AG08395 (cell line): Measurements from ENCODE around the gene B4GALNT2.
A peak's percentile ranks its signal among the peaks of the same experiment; 100 is the strongest.
"Not testable (repeated sequence)": the region's sequence is repeated elsewhere in the genome, so short reads cannot be mapped to it uniquely, and the experiment has no call there.

Experiments used
- DNase-seq: peaks from one replicate; pipeline ENCODE4 v3.0.0; 2012; ENCODE audit warnings: mixed read lengths, low spot score

Gene B4GALNT2, protein sequence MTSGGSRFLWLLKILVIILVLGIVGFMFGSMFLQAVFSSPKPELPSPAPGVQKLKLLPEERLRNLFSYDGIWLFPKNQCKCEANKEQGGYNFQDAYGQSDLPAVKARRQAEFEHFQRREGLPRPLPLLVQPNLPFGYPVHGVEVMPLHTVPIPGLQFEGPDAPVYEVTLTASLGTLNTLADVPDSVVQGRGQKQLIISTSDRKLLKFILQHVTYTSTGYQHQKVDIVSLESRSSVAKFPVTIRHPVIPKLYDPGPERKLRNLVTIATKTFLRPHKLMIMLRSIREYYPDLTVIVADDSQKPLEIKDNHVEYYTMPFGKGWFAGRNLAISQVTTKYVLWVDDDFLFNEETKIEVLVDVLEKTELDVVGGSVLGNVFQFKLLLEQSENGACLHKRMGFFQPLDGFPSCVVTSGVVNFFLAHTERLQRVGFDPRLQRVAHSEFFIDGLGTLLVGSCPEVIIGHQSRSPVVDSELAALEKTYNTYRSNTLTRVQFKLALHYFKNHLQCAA

GRCh38 chr17:49132699-49133364 is at the start of gene B4GALNT2:
TSS of gene B4GALNT2 (plus strand) at chr17:49132769. CDS start at chr17:49132793, 24 bp downstream.
- peak; percentile 35 for DNase-seq

DNA sequence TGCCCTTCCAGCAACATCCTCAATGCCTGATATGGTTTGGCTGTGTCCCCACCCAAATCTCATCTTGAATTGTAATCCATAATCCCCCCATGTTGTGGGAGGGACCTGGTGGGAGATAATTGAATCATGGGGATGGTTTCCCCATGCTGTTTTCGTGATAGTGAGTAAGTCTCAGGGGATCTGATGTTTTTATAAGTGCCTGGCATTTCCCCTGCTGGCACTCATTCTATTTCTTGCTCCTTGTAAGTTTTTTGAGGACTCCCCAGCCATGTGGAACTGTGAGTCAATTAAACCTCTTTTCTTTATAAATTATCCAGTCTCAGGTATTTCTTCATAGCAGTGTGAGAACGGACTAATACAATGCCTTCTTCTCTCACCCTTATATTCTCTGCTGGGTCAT is 47.5 kb upstream of the B4GALNT2 start:
- not testable (repeated sequence) for DNase-seq

DNA sequence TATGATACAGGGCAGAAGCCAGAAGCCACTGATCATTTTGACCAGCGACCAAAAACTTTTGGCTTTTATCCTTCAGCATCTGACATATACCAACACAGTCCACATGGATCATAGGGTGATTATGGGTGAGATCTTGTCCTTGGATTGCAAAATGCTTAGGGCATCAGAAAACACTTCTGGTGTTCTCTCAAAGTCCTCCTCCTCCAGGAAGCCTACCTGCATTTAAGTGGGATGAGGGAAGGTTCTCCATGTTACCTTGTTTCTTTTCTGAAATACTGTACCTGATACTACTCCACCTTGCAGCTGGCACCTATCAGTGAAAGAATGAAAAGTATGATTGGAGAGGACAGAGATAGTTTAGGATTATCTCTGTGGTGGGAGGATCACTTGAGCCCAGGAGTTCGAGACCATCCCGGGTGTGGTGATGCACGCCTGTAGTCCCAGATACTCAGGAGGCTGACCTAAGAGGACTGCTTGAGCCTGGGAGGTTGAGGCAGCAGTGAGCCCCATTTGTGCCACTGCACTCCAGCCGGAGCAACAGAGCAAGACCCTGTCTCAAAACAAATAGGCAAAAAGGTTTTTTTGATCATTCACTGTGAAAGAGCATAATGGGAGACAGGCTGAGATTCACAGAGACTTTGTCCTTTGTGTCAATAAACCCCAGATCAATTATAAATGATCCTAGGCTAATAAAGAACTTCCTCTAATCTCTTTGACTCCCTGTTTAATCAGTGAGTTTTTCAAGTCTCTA is 46.8 kb upstream of the B4GALNT2 start:
- no peak for DNase-seq

GRCh38 chr17:49086316-49086605 is 46.3 kb upstream of the B4GALNT2 start:
- no peak for DNase-seq

GRCh38 chr17:49086649-49087048 is 45.9 kb upstream of the B4GALNT2 start:
- no peak for DNase-seq

- no peak for DNase-seq
These were observed 43.5 kb upstream of the B4GALNT2 start for GRCh38 chr17:49089094-49089493.

DNA sequence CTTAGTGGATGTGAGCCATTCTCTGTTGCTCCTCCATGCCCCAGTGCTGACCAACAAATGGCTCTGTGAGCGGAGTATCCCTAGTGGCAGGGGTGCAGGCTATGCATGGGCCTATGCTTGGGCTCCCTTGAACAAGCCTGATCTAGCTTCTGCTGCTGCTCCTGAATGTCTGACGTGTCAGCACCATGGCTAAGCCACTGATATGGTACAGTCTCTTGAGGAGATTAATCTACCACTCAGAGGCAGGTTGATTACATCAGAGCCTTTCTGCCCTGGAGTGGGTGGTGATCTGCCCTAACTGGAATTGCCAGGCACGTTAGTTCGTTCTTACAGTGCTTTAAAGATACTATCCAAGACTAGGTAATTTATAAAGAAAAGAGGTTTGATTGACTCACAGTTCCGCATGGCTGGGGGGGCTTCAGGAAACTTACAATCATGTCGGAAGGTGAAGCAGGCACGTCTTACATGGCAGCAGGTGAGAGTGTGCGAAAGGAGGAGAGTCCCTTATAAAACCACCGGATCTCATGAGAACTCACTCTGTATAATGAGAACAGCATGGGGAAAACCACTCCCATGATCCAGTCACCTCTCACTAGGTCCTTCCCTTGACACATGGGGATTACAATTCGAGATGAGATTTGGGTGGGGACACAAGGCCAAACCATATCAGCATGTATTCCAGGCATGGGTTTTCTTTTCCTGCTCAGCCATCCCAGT is 41.5 kb upstream of the B4GALNT2 start:
- no peak for DNase-seq

DNA sequence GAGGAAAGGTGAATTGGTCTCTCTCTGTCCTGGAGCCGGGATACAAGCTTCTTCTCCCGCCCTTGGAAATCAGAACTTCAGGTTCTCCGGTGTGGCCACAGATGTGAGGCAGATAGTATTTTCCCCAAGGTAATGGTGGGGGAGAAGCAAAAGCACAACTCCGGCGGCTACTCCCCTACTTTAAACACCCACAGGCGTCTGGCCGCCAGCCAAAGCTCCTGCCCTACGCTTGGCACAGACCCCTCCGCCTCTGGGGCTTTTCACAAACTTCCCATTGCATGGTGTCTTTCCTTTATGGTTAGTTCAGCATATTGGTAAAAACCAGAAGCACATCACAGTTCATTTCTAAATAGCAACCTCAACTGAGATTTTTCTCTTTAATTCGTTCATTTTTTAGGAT is 39.4 kb upstream of the B4GALNT2 start:
- DNase-seq = no peak

- no peak for DNase-seq
These were observed 32.0 kb upstream of the B4GALNT2 start for GRCh38 chr17:49100601-49101000.

GRCh38 chr17:49101054-49101534 is 31.5 kb upstream of the B4GALNT2 start:
- DNase-seq = no peak

GRCh38 chr17:49103360-49103759 is 29.2 kb upstream of the B4GALNT2 start:
- DNase-seq = not testable (repeated sequence)

DNA sequence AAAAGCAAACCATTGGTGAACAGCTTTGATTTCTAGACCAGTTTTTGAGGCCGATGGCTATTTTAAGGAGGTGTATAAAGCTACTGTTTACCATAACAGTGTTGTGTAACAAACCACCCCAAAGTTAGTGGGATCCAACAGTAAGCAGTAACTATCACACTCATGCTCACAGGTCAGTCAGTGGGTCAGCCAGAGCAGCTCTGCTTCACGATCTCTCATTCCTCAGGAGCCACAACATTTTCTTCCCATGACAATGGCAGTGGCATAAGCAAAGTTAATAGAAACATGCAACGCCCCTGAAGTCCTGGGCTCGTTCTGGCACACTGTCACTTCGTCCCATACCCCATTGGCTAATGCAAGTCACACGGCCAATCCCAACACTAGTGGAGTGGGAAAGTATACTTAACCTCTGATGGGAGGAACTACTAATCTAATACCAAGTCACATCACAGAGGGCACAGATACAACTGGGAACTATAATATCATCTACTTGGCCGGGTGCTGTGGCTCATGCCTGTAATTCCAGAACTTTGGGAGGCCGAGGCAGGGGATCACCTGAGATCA is 28.0 kb upstream of the B4GALNT2 start:
- peak; percentile 15 for DNase-seq

GRCh38 chr17:49106321-49107210 is 26.0 kb upstream of the B4GALNT2 start:
- DNase-seq = peak; percentile 40

DNA sequence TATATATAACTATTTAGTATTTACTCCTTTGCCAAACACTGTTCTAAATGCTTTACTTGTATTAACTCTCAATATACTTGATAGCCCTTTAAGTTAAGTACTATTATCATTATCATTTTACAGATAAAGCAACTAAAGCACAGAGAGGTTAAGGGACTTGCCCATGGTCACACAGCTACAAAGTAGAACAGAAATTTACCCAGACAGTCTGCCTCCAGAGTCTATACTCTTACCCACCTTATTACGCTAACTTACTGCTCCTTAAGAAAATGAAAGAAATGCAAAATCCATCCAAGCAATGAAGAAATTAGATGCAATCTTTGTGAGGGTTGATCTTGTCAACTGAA is 25.4 kb upstream of the B4GALNT2 start:
- DNase-seq = no peak

- peak; percentile 60 for DNase-seq
These were observed 24.3 kb upstream of the B4GALNT2 start for GRCh38 chr17:49108318-49108717.

DNA sequence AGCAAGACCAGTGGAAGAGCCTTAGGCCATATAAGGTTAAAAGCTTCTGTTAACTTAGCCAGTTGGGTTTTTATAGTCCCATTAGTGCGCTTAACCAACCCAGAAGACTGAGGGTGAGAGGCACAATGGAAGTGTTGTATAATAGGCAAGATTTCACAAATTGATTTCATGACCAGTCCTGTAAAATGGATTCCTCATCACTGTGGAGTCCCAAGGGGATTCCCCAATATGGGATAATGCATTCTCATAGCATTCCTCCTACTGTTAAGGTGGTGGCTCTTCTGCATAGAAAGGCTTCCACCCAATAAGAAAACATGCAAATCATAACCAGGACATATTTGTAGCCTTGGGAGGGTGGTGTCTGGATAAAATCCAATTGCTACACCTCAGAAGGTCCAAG is 22.1 kb upstream of the B4GALNT2 start:
- no peak for DNase-seq

DNA sequence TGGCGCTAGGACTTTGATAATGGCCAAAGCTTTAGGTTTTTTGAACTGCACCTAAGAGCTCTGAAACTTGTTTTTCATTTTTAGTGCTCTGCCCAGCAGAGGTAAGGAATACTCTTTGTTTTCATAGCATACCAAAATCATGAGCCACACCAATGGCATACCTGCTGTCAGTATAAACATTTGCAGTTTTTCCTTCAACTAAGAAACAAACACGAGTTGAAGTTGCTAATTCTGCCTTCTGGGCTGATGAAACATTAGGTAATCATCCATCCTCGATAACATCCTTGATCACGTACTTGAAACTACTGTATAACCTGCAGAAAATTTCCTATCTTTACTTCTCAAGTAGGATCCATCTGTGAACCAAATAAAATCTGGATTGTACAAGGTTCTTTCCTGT is 20.6 kb upstream of the B4GALNT2 start:
- DNase-seq = no peak

DNA sequence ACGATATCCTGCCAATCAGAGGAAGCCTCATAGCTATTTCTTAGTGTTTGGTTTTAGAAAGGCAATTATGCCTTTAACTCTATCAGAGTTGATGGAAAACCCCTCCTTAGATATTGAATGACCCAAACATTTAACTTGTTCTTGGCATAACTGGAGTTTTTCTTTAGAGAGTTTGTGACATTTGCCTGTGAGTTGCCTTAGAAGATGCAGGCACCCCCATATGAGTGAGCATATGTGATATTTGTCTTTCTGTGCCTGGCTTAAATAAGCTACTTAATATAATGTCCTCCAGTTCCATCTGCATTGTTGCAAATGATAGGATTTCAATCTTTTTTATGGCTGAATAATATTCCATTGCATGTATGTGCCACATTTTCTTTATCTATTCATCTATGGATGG is 19.6 kb upstream of the B4GALNT2 start:
- DNase-seq = no peak

- no peak for DNase-seq
These were observed 17.9 kb upstream of the B4GALNT2 start for GRCh38 chr17:49114703-49115102.

DNA sequence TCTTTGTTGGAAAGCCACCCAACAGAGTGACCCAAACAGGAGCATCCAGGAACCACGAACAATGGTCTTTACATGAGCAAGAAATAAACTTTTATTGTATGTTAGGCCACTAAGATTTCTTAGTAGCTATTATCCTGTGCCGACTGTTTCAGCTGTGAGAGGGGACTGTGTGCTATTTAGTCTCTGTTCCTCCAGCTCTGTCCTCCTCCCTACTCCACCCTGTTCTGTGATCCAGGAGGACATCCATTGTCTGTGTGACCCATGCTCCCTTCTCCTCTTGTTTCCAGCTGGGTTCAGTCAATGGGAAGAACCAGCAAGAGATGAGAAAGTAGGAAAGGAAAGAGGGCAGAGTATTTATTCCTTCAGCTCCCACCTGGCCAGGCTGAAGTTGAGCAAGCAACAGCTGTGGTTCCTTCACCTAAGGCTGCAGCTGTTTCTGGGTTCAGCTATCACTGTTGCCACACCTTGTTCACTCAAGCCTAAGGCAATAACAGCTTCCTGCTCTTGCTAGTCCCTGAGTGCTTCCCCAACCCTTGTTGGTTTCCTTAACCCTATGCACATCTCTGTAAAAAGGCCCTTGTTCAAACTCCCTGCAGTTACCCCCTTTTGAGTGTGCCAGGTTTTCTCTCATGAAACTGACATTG is 14.9 kb upstream of the B4GALNT2 start:
- no peak for DNase-seq
